HL-60 (cell line): ENCODE results near the gene VSTM2L.

Experiments used
- POLR2AphosphoS5 ChIP-seq: IDR thresholded peaks from 2 replicates; pipeline ENCODE4 v1.6.1; 2012; ENCODE audit warnings: low read depth
- TF ChIP-seq, protein P1 (sequence below): IDR thresholded peaks from one replicate; pipeline ENCODE4 v1.5.1; 2011; ENCODE audit warnings: low read length, control low read depth, inconsistent platforms; ENCODE audit not compliant: insufficient read depth
- TF ChIP-seq, protein P2 (sequence below): IDR thresholded peaks from 2 replicates; pipeline ENCODE4 v1.6.1; 2012; ENCODE audit warnings: low read depth; ENCODE audit not compliant: insufficient replicate concordance

DNA sequence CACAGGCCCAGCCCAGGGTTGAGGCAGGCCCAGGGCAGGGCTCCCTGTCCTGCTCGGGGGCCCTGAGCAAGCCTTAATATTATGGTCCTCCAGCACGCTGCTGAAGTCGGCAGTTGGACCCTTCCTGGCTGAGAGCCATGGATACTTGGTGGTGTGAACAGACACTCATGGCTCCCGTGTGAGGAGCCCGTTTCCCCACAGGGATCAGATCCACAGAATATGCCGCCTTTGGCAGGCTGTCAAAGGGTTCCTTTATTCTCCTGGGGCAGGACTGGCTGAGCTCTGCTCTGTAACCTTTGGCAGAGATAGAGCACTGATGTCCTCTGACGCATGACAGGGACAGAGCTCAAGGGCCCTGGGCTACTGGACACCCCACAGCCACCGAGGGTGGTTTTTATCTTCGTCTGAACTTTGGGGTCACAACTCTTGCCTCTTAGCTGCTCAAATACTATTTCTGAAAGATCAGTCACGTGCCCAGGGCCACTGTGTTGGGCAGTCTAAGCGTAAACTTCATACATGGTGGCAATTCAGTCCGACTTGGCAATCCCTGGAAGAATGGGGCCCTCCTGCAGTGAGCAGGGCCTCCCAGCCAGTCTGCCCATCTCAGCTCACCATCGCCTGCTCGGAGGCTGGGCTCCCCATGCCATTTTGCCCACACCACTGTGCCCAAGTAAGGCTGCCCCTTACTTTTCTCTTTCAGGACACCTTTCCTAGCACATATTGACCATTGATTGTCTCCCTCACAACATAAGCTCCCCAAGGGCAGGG, 81.3 kb downstream of the VSTM2L start:
- TF ChIP-seq, protein P1, sequence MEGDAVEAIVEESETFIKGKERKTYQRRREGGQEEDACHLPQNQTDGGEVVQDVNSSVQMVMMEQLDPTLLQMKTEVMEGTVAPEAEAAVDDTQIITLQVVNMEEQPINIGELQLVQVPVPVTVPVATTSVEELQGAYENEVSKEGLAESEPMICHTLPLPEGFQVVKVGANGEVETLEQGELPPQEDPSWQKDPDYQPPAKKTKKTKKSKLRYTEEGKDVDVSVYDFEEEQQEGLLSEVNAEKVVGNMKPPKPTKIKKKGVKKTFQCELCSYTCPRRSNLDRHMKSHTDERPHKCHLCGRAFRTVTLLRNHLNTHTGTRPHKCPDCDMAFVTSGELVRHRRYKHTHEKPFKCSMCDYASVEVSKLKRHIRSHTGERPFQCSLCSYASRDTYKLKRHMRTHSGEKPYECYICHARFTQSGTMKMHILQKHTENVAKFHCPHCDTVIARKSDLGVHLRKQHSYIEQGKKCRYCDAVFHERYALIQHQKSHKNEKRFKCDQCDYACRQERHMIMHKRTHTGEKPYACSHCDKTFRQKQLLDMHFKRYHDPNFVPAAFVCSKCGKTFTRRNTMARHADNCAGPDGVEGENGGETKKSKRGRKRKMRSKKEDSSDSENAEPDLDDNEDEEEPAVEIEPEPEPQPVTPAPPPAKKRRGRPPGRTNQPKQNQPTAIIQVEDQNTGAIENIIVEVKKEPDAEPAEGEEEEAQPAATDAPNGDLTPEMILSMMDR, result no peak
- no peak for TF ChIP-seq POLR2AphosphoS5
- TF ChIP-seq, protein P2, sequence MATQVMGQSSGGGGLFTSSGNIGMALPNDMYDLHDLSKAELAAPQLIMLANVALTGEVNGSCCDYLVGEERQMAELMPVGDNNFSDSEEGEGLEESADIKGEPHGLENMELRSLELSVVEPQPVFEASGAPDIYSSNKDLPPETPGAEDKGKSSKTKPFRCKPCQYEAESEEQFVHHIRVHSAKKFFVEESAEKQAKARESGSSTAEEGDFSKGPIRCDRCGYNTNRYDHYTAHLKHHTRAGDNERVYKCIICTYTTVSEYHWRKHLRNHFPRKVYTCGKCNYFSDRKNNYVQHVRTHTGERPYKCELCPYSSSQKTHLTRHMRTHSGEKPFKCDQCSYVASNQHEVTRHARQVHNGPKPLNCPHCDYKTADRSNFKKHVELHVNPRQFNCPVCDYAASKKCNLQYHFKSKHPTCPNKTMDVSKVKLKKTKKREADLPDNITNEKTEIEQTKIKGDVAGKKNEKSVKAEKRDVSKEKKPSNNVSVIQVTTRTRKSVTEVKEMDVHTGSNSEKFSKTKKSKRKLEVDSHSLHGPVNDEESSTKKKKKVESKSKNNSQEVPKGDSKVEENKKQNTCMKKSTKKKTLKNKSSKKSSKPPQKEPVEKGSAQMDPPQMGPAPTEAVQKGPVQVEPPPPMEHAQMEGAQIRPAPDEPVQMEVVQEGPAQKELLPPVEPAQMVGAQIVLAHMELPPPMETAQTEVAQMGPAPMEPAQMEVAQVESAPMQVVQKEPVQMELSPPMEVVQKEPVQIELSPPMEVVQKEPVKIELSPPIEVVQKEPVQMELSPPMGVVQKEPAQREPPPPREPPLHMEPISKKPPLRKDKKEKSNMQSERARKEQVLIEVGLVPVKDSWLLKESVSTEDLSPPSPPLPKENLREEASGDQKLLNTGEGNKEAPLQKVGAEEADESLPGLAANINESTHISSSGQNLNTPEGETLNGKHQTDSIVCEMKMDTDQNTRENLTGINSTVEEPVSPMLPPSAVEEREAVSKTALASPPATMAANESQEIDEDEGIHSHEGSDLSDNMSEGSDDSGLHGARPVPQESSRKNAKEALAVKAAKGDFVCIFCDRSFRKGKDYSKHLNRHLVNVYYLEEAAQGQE, result no peak
